ENCODE measurements around the gene PIP4K2C. TPM values are rescaled to one million over a fixed set of nuclear protein-coding genes. Genes with fewer than 3 reads are reported as not detected.
"Not testable (repeated sequence)": the region's sequence is repeated elsewhere in the genome, so short reads cannot be mapped to it uniquely, and the experiment has no call there.

Gene PIP4K2C
- total and polyA plus RNA-seq, 3 donors from 2014 or later, result 47.6 to 78.0 (median 54.6) TPM

- intact Hi-C loops (cut with DNase I; ENCODE audit: low total_unique reads), result no loop called here
- WGBS, 2 donors, result 56 to 60% methylated on average over 6 of the region's 6 CpGs
Measured at GRCh38 chr12:57630891-57631433, 40.0 kb downstream of the PIP4K2C start.

GRCh38 chr12:57631566-57632072 is 40.6 kb downstream of the PIP4K2C start:
- H3K27me3 ChIP-seq, result no peaks in the 10 kb centered on the region
- 23 to 28% methylated on average over 2 to 26 of the region's 26 CpGs for WGBS, 2 donors

More at GRCh38 chr12:57630891-57631433, 40.0 kb downstream of the PIP4K2C start:
- Histone ChIP-seq H3K36me3 (ENCODE audit: low read depth, missing control alignments) (no peaks in the 10 kb centered on the region), H3K9me3 (no peaks in the 10 kb centered on the region), H3K27me3 (no peaks in the 10 kb centered on the region), H3K4me1 (peaks cover 16% of the 10 kb centered on the region), H3K4me3 (no peak overlapping the region), H3K27ac (no peak overlapping the region)
- peak; percentile 1 for DNase-seq
- no peak for TF ChIP-seq POLR2A (IDR thresholded peaks at IDR 0.05)
- TF ChIP-seq CTCF (IDR thresholded peaks at IDR 0.05), result no peak

GRCh38 chr12:57632073-57632957 is 41.3 kb downstream of the PIP4K2C start:
- intact Hi-C loops (cut with DNase I; ENCODE audit: low total_unique reads), result no loop called here
- peak; percentile 14 for DNase-seq
- H3K9me3 ChIP-seq, result no peaks in the 10 kb centered on the region
- H3K27ac ChIP-seq, result no peak overlapping the region
- no peaks in the 10 kb centered on the region for H3K27me3 ChIP-seq
- WGBS, 2 donors, result 0 to 3% methylated on average over 28 to 61 of the region's 67 CpGs
- H3K4me3 ChIP-seq, result peak overlapping the region; percentile 44 to 68
- TF ChIP-seq POLR2A (IDR thresholded peaks at IDR 0.05) (no peak), CTCF (IDR thresholded peaks at IDR 0.05) (no peak)
- H3K4me1 ChIP-seq, result peaks cover 14% of the 10 kb centered on the region
- no peaks in the 10 kb centered on the region for H3K36me3 ChIP-seq (ENCODE audit: low read depth, missing control alignments)

More at GRCh38 chr12:57631566-57632072, 40.6 kb downstream of the PIP4K2C start:
- peaks cover 16% of the 10 kb centered on the region for H3K4me1 ChIP-seq
- H3K36me3 ChIP-seq (ENCODE audit: low read depth, missing control alignments), result no peaks in the 10 kb centered on the region
- no peak overlapping the region for H3K27ac ChIP-seq
- peak overlapping the region in 1 of 2 donors; percentile 68 for H3K4me3 ChIP-seq
- TF ChIP-seq POLR2A (IDR thresholded peaks at IDR 0.05) (no peak), CTCF (IDR thresholded peaks at IDR 0.05) (no peak)
- peak; percentile 9 for DNase-seq
- no peaks in the 10 kb centered on the region for H3K9me3 ChIP-seq
- intact Hi-C loops (cut with DNase I; ENCODE audit: low total_unique reads), result no loop called here

GRCh38 chr12:57632958-57633840 is 42.2 kb downstream of the PIP4K2C start, which contains the start of gene B4GALNT1:
Gene B4GALNT1, minus strand, starts transcription at chr12:57633201. Its CDS starts 1,069 bp downstream, at chr12:57632132.
- Histone ChIP-seq H3K4me3 (peak within 1 kb of the TSS; percentile 44 to 68), H3K27me3 (no peaks in the 10 kb centered on the region), H3K27ac (no peak within 1 kb of the TSS), H3K36me3 (ENCODE audit: low read depth, missing control alignments) (no peaks in the 10 kb centered on the region), H3K9me3 (no peaks in the 10 kb centered on the region), H3K4me1 (peaks cover 7% of the 10 kb centered on the region)
- WGBS, 2 donors, result 4 to 6% methylated on average over 15 to 46 of the region's 58 CpGs
- intact Hi-C loops (cut with DNase I; ENCODE audit: low total_unique reads), result no loop called here
- DNase-seq, result peak; percentile 71
- peak; percentile 74 to 84 (median 75) for TF ChIP-seq CTCF (IDR thresholded peaks at IDR 0.05)
- TF ChIP-seq POLR2A (IDR thresholded peaks at IDR 0.05), result no peak

GRCh38 chr12:57636731-57637130 is 45.7 kb downstream of the PIP4K2C start:
- not testable (repeated sequence) for H3K4me1 ChIP-seq, H3K9me3 ChIP-seq, DNase-seq

More at GRCh38 chr12:57636731-57637130, 45.7 kb downstream of the PIP4K2C start:
- H3K4me3 ChIP-seq; intact Hi-C loops (cut with DNase I; ENCODE audit: low total_unique reads); H3K27me3 ChIP-seq; H3K36me3 ChIP-seq (ENCODE audit: low read depth, missing control alignments); H3K27ac ChIP-seq: not testable (repeated sequence)
- 85 to 89% methylated on average over 9 of the region's 9 CpGs for WGBS, 2 donors
